DMS153 treated with DMSO at 0.1 percent for 48 hours (cell line): ENCODE data around the gene CFAP20.
"Not testable (repeated sequence)": the region's sequence is repeated elsewhere in the genome, so short reads cannot be mapped to it uniquely, and the experiment has no call there.

Experiments
- DNase-seq: peaks from one replicate; lab custom pipeline; 2025; ENCODE audit not compliant: unreplicated experiment; lab: John Stamatoyannopoulos, UW

CFAP20 gene

DNA sequence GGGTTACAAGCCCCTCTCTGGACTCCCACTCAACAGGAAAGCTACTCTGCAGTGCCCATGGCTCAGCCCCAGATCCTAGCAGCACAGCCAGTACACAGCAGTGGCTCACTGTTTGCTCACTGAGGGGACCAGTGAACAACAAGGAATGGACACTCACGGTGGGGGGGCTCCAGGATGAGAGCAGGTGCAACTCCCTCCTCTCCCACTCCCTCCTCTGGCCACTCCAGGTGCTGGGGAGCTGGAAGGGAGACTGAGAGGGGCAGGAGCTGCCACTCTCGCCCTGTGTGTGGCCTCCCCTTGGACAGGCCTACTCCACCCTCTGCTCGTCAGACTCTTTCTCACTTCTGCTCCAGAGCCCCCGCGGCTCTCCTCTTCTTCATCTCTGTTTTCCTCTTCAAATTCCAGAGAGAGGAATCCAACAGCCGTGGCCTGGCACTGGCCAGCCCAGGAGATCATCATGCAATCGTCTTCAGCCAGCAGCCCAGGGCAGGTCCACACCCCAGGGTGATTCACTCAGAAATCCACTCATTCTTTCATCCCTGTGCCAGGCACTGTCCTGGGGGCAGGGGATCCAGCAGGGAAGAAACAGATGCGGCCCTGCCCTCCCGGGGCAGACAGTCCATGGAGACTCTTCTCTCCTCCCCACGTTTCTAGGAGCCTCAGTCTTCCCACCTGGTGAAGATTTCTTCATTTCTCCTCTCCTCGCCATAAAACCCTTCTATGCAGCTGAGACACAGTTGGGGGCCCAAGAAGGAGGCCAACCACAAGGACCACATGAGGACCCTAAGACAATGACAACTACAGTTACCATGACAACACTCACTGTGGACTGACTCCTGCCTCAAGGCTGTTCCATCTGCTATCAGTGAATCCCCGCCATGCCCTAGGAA lies 30.7 kb downstream of the CFAP20 start:
- no peak for DNase-seq

- no peak for DNase-seq
These were observed 32.9 kb downstream of the CFAP20 start for GRCh38 chr16:58096249-58096648.

- DNase-seq: not testable (repeated sequence)
These were observed 33.6 kb downstream of the CFAP20 start for GRCh38 chr16:58095575-58095960.

GRCh38 chr16:58094791-58095574 lies 34.2 kb downstream of the CFAP20 start:
- DNase-seq: no peak

- DNase-seq: no peak
These were observed 35.2 kb downstream of the CFAP20 start for GRCh38 chr16:58094026-58094425.

- not testable (repeated sequence) for DNase-seq
These were observed 38.8 kb downstream of the CFAP20 start for GRCh38 chr16:58090396-58090795.

DNA sequence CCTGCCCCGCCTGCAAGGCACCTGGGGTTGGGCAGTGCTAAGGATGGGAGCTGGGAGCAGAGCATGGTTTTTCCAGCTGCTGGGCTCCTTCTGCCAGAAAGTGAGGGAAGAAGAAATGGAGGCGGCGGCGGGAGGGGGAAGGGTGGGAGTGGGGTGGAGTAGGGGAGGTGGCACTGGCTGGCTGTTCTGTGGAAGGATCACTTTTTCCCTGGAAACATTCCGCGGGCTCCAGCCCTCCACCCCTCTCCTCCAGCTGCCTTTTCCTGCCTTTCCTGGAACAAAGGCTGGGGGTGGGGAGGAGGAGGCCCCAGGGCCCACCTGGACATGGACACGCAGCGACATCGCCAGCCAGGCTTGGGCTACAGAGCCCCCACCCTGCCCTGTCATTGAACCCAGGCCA lies 41.1 kb downstream of the CFAP20 start:
- DNase-seq: no peak

DNA sequence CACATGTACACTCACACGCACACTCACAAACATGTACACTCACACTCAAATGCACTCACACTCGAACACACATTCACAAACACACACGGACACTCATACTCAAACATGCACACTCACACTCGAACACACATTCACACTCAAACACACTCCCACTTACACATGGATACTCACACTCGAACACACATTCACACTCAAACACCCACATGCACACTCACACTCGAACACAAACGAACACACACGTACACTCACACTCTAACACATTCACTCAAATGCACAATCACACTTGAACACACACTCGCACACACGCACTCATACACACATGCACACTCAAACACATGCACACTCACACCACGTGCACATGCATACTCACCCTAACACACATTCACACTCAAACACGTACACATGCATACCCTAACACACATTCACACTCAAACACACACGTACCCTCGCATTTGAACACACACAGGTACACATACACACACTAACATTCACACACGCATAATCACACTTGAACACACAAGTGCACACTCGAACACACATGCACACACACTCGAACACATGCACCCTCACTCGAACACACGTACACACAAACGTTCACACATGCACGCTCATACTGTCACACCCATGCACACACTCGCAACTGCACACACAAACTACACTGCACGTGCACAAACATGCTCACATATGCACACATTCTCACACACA lies 41.8 kb downstream of the CFAP20 start:
- DNase-seq: no peak

DNA sequence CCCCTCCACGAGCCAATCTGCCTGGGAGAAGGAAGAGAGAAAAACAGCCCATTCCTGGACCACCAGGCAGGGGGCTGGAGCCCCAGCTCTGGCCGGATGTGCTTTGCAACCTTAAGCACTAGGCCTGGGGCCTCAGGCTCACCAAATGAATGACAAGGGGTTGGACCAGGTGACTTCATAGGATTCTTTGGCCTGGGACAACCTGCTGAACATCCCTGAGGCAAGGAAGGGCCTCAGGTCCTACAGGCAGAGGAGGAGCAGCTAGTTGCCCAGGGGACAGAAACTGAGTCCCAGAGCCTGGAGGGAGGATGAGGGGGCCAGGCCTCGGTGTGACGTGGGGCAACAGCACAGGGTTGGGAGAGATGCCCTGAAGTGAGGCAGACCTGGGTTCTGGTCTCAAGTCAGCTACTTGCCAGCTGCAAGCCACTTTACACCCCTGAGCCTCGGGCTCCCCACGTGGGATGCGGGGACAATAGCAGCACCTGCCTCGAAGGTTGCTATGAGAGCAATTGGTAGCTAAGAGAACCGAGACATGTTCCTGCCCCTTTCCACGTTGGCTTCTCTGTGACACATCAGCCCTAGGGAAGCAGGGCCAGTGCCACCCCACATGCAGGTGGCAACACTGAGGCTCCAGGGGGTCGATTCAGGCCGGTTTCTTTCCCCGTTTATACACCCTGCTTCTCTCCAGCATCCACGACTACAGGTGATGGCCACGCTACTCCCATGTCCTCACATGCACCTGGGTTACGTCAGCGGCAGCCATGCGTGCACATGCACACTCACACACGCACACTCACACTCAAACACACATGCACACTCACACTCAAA lies 42.6 kb downstream of the CFAP20 start:
- peak; percentile 2 for DNase-seq

DNA sequence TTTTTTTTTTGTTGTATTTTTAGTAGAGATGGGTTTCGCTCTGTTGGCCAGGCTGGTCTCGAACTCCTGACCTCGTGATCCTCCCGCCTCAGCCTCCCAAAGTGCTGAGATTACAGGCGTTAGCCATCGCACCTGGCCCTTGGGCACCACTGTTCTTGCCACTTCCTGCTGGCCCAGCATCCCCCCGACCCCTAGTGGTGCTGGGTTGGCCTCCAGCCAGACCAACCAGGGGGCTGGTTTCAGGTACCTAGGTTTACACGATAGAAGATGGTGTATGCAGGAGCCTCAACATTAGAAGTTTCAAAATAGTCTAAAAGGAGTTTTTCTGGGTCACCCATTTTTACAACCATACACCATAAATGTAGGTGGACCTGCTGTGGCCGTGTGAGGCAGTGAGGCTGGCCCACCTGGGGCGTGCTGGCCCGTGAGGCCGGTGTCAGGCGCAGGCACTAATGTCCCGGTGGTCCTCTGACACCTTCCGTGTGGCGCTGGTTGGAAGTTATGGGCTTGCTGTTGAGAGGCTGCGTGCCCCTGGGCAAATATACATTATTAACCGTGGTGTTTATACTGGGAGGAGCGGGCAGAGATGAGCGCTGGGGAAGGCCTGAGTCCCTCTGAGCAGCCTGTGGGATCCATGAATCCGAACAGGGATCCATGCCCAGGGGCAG lies 43.5 kb downstream of the CFAP20 start:
- no peak for DNase-seq

DNA sequence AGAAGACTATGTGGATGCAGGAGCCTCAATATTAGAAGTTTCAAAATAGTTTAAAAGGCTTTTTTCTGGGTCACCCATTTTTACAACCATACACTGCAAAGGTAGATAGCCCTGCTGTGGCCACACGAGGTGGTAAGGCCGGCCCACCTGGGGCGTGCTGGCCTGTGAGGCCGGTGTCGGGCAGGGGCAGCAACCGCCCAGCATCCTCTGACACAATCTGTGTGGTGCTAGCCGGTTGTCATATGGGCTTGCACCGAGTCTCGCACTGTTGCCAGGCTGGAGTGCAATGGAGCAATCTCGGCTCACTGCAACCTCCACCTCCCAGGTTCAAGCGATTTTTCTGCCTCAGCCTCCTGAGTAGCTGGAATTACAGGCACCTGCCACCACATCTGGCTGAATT lies 44.0 kb downstream of the CFAP20 start:
- DNase-seq: no peak

DNA sequence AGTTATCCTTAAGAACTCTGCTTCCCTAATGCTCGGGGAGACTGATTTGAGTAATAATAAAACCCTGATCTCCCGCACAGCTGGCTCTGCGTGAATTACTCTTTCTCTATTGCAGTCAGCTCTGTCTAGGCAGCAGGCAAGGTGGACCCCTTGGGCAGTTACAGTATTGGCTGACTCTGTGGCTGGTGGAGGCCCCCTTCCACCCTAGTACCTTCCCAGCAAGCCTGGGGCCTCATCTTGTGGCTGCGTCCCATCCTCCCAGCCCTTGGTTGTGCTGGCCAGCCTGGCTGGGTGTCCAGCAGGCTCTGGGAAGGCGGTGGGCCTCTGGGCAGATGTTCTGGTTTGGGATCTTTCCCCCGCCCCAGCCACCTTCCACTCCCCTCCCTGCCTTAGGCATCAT lies 44.5 kb downstream of the CFAP20 start:
- no peak for DNase-seq

DNA sequence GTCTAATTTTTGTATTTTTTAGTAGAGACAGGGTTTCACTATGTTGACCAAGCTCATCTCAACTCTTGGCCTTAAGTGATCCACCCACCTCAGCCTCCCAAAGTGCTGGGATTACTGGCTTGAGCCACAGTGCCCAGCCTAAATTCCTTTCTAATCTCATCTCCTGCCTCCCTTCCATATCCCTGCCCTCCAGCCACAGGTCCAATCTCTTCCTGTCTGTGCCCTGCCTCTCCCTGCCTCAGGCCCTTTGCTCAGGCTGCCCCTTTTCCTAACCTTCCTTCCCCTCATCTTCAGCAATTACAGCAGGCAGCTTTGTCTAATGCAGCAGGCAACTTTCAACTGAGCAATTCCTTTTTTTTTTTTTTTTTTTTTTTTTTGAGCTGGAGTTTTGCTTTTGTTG lies 46.8 kb downstream of the CFAP20 start:
- no peak for DNase-seq

DNA sequence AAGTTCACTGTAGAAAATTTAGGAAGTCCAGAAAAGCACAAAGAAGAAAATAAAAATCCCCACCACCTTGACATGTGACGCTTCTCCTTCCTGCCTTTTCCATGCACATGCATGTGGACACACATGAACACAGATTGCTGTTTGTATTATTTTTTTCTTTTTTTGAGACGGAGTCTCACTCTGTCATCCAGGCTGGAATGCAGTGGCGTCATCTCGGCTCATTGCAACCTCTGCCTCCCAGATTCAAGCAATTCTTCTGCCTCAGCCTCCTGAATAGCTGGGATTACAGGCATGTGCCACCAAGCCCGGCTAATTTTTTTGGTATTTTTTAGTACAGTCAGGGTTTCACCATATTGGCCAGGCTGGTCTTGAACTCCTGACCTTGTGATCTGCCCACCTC lies 48.5 kb downstream of the CFAP20 start:
- DNase-seq: not testable (repeated sequence)

DNA sequence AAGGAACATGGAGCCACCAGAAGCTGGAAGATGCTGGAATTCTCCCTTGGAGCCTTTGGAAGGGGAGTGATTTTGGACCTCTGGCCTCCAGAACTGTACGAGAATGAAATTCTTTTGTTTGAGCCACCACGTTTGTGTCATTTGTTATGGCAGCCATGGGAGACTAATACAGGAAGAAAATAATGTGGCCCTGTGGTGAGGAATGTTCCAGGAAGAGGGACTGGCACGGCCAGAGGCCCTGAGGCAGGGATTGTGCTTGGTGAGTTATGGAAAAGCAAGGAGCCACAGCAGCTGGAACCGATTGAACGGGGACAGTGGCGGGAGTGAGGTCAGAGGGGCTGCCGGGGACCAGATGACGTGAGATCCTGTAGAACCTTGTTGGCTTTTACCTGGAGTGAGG lies 51.4 kb downstream of the CFAP20 start:
- DNase-seq: no peak

DNA sequence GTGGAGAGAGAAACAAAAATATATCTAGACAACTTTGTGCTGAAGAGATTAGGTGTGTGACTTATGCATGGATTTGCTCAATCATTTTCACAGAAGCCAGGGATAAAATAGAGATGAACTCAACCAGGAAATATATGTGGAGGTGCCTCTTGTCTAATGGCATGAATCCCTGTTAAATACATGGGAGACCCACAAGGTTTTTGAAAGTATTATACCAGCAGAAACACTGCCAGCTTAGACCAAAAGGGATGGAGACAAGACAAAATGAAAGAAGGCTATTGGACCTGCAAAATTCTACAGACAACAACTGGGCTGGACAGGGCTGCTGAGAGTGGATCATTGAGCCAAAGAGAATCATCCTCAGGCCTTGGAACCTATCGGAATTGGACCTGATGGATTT lies 52.7 kb downstream of the CFAP20 start:
- no peak for DNase-seq

DNA sequence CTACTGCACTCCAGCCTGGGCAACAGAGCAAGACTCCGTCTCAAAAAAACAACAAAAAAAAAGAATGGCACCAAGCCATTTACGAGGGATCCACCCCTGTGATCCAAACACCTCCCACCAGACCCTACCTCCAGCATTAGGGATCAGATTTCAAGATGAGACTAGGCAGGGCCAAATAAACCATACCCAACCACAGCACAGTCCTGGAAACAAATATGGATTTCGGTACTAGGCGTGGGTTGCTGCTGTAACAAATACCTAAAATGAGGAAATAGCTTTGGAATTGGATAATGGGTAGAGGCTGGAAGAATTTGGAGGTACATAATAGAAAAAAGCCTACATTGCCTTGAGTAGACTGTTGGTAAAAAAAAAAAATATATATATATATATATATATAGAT lies 54.5 kb downstream of the CFAP20 start:
- DNase-seq: no peak

GRCh38 chr16:58073086-58073485 lies 56.1 kb downstream of the CFAP20 start:
- not testable (repeated sequence) for DNase-seq

GRCh38 chr16:58072134-58072533 lies 57.0 kb downstream of the CFAP20 start:
- not testable (repeated sequence) for DNase-seq

- DNase-seq: no peak
These were observed 58.6 kb downstream of the CFAP20 start for GRCh38 chr16:58070585-58070984.
